GM23338 (cell line): ENCODE measurements around the gene BIN1. TPM values are rescaled to one million over a fixed set of nuclear protein-coding genes. Genes with fewer than 3 reads are reported as not detected.
A peak's percentile ranks its signal among the peaks of the same experiment; 100 is the strongest.

ENCODE experiments used
- ATAC-seq: fragments of 200-7000 bp; cut with Tn5 transposase; 3 replicates; pipeline ENCODE4 v1.9.1; 2020
- DNase-seq: peaks from one replicate; pipeline ENCODE4 v3.0.0-alpha.2; 2015; ENCODE audit warnings: low spot score
- H2AFZ ChIP-seq: fragments of 200-600 bp; sonication (generic); 2 replicates; pipeline ENCODE4 v1.8.0; 2016; ENCODE audit warnings: antibody characterized with exemption, mild to moderate bottlenecking, moderate library complexity
- H3F3A ChIP-seq: fragments of 200-600 bp; sonication (generic); replicated peaks from 2 replicates; pipeline ENCODE4 v1.8.0; 2017; ENCODE audit warnings: antibody characterized with exemption, mixed run types, low read depth
- H3K27ac ChIP-seq: fragments of 200-600 bp; sonication (generic); 2 replicates; pipeline ENCODE4 v1.6.1; 2016; ENCODE audit warnings: low read depth
- H3K27me3 ChIP-seq: fragments of 200-600 bp; sonication (generic); 2 replicates; pipeline ENCODE4 v1.8.0; 2016; ENCODE audit warnings: mild to moderate bottlenecking, mixed run types, moderate library complexity; ENCODE audit not compliant: insufficient read depth
- H3K36me3 ChIP-seq: fragments of 200-600 bp; sonication (generic); 2 replicates; pipeline ENCODE4 v1.8.0; 2016; ENCODE audit warnings: mild to moderate bottlenecking; ENCODE audit not compliant: insufficient read depth
- H3K4me1 ChIP-seq: fragments of 200-600 bp; sonication (generic); 2 replicates; pipeline ENCODE4 v1.8.0; 2016; ENCODE audit warnings: mild to moderate bottlenecking, moderate library complexity; ENCODE audit not compliant: insufficient read depth
- H3K4me2 ChIP-seq: fragments of 200-600 bp; sonication (generic); 2 replicates; pipeline ENCODE4 v1.7.1; 2017; ENCODE audit warnings: mixed run types
- H3K4me3 ChIP-seq: fragments of 200-600 bp; sonication (generic); 2 replicates; pipeline ENCODE4 v1.6.1; 2016; ENCODE audit warnings: mixed run types
- H3K79me2 ChIP-seq: fragments of 200-600 bp; sonication (generic); replicated peaks from 2 replicates; pipeline ENCODE4 v1.8.0; 2017; ENCODE audit warnings: mild to moderate bottlenecking; ENCODE audit not compliant: insufficient read depth
- H3K9me2 ChIP-seq: fragments of 200-600 bp; sonication (generic); 2 replicates; pipeline ENCODE4 v1.8.0; 2017; ENCODE audit not compliant: insufficient read depth
- H4K20me1 ChIP-seq: fragments of 200-600 bp; sonication (generic); replicated peaks from 2 replicates; pipeline ENCODE4 v1.8.0; 2017; ENCODE audit warnings: mild to moderate bottlenecking; ENCODE audit not compliant: insufficient read depth
- H3K27ac Mint-ChIP-seq: 2 replicates; pipeline ENCODE4 v1.8.0; 2020; ENCODE audit warnings: inconsistent platforms, mild to moderate bottlenecking, moderate library complexity, mixed read lengths
- H3K27me3 Mint-ChIP-seq: 3 replicates; pipeline ENCODE4 v1.8.0; 2022; ENCODE audit warnings: low read depth, mild to moderate bottlenecking, moderate library complexity, mixed read lengths, inconsistent platforms; ENCODE audit not compliant: insufficient read depth, poor library complexity
- H3K36me3 Mint-ChIP-seq: 3 replicates; pipeline ENCODE4 v1.8.0; 2021; ENCODE audit warnings: low read depth, mild to moderate bottlenecking, inconsistent platforms, moderate library complexity, mixed read lengths
- H3K4me1 Mint-ChIP-seq: 3 replicates; pipeline ENCODE4 v1.8.0; 2020; ENCODE audit warnings: mild to moderate bottlenecking, inconsistent platforms, mixed read lengths
- H3K4me3 Mint-ChIP-seq: 3 replicates; pipeline ENCODE4 v1.8.0; 2021; ENCODE audit warnings: moderate library complexity, mild to moderate bottlenecking, inconsistent platforms, mixed read lengths
- H3K9me3 Mint-ChIP-seq: 3 replicates; pipeline ENCODE4 v1.8.0; 2020; ENCODE audit warnings: moderate library complexity, mild to moderate bottlenecking, inconsistent platforms, mixed read lengths
- POLR2AphosphoS5 ChIP-seq: IDR thresholded peaks from 2 replicates; pipeline ENCODE4 v1.6.1; 2016; ENCODE audit warnings: antibody characterized with exemption, low read depth
- STAT1 ChIP-seq: IDR thresholded peaks from one replicate; pipeline ENCODE4 v1.6.1; 2016; ENCODE audit warnings: antibody characterized with exemption; ENCODE audit not compliant: unreplicated experiment
- polyA plus RNA-seq: library from polyadenylated mRNA; unstranded; fragments of >200 nt; fragmentation: Nextera tagmentation; extraction: Ambion mirVana; gene quantifications from 2 replicates; pipeline ENCODE4 v1.2.1, GENCODE V29; 2016
- total RNA-seq: library from RNA; depleted of rRNA; stranded (reverse); fragments of >200 nt; shearing (Covaris generic); gene quantifications from 2 replicates; pipeline ENCODE4 v1.2.3, GENCODE V29; 2014
- TF ChIP-seq, protein P1 (sequence below): IDR thresholded peaks from one replicate; pipeline ENCODE4 v1.6.1; 2018; ENCODE audit warnings: antibody characterized with exemption; ENCODE audit not compliant: unreplicated experiment
- TF ChIP-seq, protein P2 (sequence below): fragments of 250-450 bp; sonication (Bioruptor Pico); IDR thresholded peaks from 2 replicates; pipeline ENCODE4 v1.5.0; 2020; ENCODE audit warnings: mild to moderate bottlenecking, moderate library complexity
- TF ChIP-seq, protein P3 (sequence below): IDR thresholded peaks from 2 replicates; pipeline ENCODE4 v1.6.1; 2016; ENCODE audit warnings: antibody characterized with exemption

BIN1 gene
- total and polyA plus RNA-seq, 2 experiments from 2014 or later: 30.1 to 56.4 TPM

DNA sequence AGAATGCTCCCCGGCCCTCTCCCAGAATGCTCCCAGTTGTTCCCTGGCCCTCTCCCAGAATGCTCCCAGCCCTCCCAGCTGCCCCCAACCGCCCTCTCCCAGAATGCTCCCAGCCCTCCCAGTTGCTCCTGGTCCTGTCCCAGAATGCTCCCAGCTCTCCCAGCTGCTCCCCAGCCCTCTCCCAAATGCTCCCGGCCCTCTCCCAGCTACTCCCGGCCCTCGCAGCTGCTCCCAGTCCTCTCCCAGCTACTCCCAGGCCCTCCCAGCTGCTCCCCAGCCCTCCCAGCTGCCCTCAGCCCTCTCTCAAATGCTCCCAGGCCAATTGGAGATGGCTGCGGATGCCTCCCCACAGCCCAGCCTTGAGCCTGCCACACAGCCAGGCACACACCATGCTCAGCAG lies 31.1 kb downstream of the BIN1 start (continued):
- TF ChIP-seq, protein P1, sequence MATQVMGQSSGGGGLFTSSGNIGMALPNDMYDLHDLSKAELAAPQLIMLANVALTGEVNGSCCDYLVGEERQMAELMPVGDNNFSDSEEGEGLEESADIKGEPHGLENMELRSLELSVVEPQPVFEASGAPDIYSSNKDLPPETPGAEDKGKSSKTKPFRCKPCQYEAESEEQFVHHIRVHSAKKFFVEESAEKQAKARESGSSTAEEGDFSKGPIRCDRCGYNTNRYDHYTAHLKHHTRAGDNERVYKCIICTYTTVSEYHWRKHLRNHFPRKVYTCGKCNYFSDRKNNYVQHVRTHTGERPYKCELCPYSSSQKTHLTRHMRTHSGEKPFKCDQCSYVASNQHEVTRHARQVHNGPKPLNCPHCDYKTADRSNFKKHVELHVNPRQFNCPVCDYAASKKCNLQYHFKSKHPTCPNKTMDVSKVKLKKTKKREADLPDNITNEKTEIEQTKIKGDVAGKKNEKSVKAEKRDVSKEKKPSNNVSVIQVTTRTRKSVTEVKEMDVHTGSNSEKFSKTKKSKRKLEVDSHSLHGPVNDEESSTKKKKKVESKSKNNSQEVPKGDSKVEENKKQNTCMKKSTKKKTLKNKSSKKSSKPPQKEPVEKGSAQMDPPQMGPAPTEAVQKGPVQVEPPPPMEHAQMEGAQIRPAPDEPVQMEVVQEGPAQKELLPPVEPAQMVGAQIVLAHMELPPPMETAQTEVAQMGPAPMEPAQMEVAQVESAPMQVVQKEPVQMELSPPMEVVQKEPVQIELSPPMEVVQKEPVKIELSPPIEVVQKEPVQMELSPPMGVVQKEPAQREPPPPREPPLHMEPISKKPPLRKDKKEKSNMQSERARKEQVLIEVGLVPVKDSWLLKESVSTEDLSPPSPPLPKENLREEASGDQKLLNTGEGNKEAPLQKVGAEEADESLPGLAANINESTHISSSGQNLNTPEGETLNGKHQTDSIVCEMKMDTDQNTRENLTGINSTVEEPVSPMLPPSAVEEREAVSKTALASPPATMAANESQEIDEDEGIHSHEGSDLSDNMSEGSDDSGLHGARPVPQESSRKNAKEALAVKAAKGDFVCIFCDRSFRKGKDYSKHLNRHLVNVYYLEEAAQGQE: no peak

DNA sequence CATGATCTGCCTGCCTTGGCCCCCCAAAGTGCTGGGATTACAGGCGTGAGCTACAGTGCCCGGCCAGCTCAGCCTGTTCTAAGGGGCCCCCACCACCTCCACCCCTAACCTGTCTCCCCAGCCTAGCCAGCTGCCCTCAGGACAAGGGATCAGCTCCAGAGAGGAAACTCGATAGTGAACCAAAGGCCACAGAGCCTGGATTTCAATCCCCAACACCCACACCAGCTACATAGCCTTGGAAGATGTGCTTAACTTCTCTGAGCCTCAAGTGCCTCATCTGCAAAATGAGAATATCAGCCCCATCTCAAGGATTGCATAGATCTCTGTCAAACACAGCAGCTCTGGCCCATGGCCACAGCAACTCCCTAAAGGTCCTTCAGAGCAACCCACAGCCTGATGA lies 32.0 kb downstream of the BIN1 start:
- Mint-ChIP-seq H3K4me3 (no peak overlapping the region), H3K27ac (no peak overlapping the region), H3K4me1 (peaks cover 21% of the 10 kb centered on the region), H3K27me3 (peaks cover 19% of the 10 kb centered on the region), H3K9me3 (no peaks in the 10 kb centered on the region; the same call in 2 of the 3 replicates), H3K36me3 (peaks cover 6% of the 10 kb centered on the region; the same call in 1 of the 3 replicates)
- no peaks in the 10 kb centered on the region for H3K27me3 ChIP-seq
- no peaks in the 10 kb centered on the region for H3K36me3 ChIP-seq
- H4K20me1 ChIP-seq: no peaks in the 10 kb centered on the region
- no peak for TF ChIP-seq STAT1
- 0 out of 2 replicates have a peak, but pooled peaks cover 4% of the 10 kb centered on the region for H3K79me2 ChIP-seq
- ATAC-seq: no peak
- no peaks in the 10 kb centered on the region for H3K4me1 ChIP-seq
- no peak for DNase-seq
- no peak overlapping the region for H3K4me2 ChIP-seq
- no peaks in the 10 kb centered on the region for H3F3A ChIP-seq
- no peak overlapping the region for H2AFZ ChIP-seq
- H3K4me3 ChIP-seq: no peak overlapping the region
- no peak overlapping the region for H3K27ac ChIP-seq
- H3K9me2 ChIP-seq: no peaks in the 10 kb centered on the region

DNA sequence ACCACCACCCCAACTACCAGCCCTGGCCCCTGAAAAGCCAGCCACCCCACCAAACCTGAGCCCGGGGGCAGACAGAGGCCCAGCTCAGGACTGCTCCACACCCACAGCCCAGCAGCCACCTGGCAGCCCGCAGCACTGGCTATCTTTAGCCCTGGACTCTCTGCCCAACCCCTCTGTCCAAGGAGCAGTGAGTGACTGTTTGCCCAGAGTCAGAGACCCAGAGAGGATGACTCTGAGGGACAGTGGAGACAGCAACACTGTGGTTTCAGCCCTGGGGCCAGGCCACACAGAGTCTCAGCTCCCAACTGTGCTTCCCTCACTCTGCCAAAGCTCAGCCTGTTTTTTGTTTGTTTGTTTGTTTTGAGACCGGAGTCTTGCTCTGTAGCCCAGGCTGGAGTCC lies 32.6 kb downstream of the BIN1 start:
- Histone ChIP-seq H4K20me1 (no peaks in the 10 kb centered on the region), H2AFZ (no peak overlapping the region), H3K27ac (no peak overlapping the region), H3K79me2 (0 out of 2 replicates have a peak, but pooled peaks cover 4% of the 10 kb centered on the region), H3K4me3 (no peak overlapping the region), H3K9me2 (no peaks in the 10 kb centered on the region), H3K27me3 (no peaks in the 10 kb centered on the region), H3F3A (no peaks in the 10 kb centered on the region), H3K36me3 (no peaks in the 10 kb centered on the region), H3K4me1 (no peaks in the 10 kb centered on the region), H3K4me2 (no peak overlapping the region)
- peaks cover 8% of the 10 kb centered on the region; the same call in 1 of the 3 replicates for H3K36me3 Mint-ChIP-seq
- H3K4me1 Mint-ChIP-seq: peaks cover 19% of the 10 kb centered on the region
- peaks cover 19% of the 10 kb centered on the region for H3K27me3 Mint-ChIP-seq
- ATAC-seq: no peak
- H3K4me3 Mint-ChIP-seq: no peak overlapping the region
- H3K27ac Mint-ChIP-seq: 0 out of 2 replicates have a peak overlapping the region, but pooled peaks have one; percentile 54
- DNase-seq: no peak
- H3K9me3 Mint-ChIP-seq: no peaks in the 10 kb centered on the region; the same call in 2 of the 3 replicates
- no peak for TF ChIP-seq POLR2AphosphoS5
- TF ChIP-seq, protein P2, sequence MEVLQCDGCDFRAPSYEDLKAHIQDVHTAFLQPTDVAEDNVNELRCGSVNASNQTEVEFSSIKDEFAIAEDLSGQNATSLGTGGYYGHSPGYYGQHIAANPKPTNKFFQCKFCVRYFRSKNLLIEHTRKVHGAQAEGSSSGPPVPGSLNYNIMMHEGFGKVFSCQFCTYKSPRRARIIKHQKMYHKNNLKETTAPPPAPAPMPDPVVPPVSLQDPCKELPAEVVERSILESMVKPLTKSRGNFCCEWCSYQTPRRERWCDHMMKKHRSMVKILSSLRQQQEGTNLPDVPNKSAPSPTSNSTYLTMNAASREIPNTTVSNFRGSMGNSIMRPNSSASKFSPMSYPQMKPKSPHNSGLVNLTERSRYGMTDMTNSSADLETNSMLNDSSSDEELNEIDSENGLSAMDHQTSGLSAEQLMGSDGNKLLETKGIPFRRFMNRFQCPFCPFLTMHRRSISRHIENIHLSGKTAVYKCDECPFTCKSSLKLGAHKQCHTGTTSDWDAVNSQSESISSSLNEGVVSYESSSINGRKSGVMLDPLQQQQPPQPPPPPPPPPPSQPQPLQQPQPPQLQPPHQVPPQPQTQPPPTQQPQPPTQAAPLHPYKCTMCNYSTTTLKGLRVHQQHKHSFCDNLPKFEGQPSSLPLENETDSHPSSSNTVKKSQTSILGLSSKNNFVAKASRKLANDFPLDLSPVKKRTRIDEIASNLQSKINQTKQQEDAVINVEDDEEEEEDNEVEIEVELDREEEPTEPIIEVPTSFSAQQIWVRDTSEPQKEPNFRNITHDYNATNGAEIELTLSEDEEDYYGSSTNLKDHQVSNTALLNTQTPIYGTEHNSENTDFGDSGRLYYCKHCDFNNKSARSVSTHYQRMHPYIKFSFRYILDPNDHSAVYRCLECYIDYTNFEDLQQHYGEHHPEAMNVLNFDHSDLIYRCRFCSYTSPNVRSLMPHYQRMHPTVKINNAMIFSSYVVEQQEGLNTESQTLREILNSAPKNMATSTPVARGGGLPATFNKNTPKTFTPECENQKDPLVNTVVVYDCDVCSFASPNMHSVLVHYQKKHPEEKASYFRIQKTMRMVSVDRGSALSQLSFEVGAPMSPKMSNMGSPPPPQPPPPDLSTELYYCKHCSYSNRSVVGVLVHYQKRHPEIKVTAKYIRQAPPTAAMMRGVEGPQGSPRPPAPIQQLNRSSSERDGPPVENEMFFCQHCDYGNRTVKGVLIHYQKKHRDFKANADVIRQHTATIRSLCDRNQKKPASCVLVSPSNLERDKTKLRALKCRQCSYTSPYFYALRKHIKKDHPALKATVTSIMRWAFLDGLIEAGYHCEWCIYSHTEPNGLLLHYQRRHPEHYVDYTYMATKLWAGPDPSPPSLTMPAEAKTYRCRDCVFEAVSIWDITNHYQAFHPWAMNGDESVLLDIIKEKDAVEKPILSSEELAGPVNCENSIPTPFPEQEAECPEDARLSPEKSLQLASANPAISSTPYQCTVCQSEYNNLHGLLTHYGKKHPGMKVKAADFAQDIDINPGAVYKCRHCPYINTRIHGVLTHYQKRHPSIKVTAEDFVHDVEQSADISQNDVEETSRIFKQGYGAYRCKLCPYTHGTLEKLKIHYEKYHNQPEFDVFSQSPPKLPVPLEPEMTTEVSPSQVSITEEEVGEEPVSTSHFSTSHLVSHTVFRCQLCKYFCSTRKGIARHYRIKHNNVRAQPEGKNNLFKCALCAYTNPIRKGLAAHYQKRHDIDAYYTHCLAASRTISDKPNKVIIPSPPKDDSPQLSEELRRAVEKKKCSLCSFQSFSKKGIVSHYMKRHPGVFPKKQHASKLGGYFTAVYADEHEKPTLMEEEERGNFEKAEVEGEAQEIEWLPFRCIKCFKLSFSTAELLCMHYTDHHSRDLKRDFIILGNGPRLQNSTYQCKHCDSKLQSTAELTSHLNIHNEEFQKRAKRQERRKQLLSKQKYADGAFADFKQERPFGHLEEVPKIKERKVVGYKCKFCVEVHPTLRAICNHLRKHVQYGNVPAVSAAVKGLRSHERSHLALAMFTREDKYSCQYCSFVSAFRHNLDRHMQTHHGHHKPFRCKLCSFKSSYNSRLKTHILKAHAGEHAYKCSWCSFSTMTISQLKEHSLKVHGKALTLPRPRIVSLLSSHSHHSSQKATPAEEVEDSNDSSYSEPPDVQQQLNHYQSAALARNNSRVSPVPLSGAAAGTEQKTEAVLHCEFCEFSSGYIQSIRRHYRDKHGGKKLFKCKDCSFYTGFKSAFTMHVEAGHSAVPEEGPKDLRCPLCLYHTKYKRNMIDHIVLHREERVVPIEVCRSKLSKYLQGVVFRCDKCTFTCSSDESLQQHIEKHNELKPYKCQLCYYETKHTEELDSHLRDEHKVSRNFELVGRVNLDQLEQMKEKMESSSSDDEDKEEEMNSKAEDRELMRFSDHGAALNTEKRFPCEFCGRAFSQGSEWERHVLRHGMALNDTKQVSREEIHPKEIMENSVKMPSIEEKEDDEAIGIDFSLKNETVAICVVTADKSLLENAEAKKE (CRISPR knock-in tag): no peak
- TF ChIP-seq, protein P3, sequence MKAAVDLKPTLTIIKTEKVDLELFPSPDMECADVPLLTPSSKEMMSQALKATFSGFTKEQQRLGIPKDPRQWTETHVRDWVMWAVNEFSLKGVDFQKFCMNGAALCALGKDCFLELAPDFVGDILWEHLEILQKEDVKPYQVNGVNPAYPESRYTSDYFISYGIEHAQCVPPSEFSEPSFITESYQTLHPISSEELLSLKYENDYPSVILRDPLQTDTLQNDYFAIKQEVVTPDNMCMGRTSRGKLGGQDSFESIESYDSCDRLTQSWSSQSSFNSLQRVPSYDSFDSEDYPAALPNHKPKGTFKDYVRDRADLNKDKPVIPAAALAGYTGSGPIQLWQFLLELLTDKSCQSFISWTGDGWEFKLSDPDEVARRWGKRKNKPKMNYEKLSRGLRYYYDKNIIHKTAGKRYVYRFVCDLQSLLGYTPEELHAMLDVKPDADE: no peak
